CD4-positive, alpha-beta T cell treated with Interleukin-21 for 1 hour (primary cell): Measurements from ENCODE around the gene OPRM1.

Source experiments
- DNase-seq: peaks from one replicate; pipeline ENCODE4 v3.0.0-alpha.2; 2020

Gene OPRM1

DNA sequence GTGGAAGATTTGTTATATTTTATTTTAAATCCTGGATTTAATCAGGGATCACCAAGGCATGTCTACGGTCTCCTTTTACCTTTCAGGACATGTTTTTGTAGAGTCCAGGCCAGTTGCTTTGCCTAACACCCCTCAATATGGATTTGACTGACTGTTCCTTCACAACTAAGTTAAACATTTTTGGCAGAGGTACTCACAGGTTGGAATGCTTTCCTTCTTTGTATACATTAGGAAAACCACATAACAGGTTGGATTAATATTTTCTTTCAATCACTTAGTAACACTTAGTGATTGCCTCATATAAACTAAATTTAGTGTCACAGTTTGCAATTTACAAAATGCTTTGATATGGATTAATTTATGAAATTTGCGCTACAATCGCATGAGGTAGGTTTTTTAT is 253.0 kb downstream of the OPRM1 start:
- no peak for DNase-seq

DNA sequence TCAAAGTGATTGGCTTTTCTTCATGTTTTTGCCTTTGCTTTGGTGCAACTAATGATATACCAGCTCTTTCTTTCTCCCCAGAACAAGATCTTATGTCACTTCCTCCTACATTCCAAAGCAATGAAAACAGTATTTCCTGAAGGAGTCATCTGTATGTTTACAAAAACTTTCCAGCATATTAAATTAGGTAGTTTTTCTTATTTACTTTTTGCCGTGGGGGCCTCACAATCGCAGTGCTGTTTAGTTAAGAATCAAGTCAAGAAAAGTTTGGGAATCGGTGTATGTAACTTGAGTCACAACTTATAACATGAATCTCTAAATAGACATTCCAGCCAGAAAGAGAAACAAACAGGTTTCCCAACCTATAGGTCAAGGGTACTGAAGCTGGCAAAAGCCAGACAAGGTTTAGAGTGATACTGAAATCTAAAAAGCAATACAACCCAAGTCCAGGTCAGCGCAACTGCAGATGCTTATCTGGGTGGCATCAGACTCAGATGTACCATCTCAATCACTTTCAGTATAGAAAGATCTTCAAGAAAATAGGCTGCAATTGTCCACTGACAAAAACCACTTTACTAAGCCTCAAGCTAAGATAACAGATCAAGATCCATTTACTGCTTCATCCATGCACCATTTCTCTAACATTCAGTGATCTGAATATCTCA is 253.9 kb downstream of the OPRM1 start:
- no peak for DNase-seq

DNA sequence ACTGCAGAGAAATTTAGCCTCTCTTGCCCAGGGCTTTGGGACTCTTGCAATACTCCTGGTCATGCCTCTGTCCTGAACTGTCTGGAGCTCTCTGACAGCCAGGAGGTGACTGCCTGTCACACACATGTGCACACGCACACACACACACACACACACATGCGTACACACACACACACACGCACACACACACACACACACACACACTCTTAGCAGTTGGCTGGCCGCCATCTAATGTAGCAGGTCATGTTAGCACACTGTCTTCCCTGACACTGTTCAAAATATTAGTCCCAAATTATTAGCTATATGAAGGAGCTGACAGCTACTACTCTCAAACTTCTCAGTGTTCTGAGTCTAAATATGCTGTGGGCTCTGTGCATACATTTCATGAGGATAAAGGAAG is 256.7 kb downstream of the OPRM1 start:
- DNase-seq, result no peak
